Stimulated activated CD4-positive, alpha-beta T cell treated with anti-CD3 and anti-CD28 coated beads, Interleukin-2, amount 100 ng/mL, for 48 hours (primary cell): ENCODE results near the gene LONP1.

Experiments used
- DNase-seq, 2 donors: peaks; one replicate each; pipeline ENCODE4 v3.0.0-alpha.2; 2020

Gene LONP1

DNA sequence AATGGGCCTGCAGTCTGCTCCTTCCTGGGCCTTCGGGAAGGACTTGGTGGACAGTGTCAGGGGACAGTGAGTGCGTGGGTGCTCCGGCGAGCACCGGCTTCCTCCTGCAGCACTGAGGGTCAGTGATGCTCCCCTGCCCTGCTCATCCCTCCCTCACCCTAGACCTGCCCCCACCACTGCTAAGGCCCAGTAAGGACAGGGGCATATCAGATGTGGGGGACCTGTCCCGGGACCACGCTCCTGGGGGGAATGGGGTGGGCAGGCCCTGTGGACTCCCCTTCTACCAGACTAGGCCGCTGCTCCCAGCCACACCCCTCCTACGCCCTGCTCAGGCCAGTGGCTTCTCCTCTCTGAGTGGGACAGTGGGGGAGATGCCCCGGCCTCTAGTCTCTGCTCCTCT, 42.8 kb downstream of the LONP1 start:
- no peak for DNase-seq

DNA sequence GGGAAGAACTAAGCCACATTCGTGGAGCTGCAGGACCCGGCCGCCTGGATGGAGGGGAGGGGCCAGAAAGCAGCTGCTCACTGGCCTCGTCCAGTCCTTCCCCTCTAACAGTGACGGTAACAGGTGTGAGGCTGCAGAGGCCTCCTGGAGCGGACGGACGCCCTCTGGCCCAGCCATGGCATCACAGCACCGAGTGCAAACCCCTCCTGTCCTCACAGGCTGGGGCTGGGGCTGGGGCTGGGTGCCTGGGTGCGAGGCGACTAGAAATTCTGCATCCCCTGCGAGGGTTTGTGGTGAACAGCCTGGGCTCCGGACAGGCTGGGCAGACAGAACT, 43.2 kb downstream of the LONP1 start:
- no peak for DNase-seq

DNA sequence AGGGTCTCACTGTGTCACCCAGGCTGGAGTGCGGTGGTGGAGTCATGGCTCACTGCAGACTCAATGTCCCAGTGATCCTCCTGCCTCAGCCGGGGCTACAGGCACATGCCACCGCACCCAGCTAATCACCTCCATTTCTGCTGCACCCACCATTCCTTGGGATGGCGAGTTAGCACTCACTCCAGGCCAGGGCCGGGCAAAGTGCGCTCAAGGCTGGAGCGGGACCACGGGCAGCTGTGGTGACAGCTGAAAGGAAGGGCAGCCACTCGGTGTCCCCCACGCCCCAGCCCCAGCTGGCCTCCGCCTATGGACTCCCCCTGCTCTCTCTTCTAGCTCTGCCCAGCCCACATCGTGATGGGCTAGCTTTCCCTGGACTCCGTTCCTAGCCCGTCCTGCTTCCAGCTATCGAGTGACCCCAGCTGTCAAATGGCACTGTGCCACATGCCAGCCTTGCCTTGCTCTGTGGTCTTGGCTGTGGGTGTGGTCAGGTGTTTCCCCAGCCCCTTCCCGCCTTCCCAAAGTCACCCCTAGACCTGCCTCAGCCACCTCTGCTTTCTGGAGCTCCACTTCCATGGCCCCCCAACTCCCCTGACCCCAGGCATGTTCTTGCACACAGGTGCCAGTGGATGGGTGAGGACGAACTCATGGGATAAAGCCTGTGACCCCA, 43.7 kb downstream of the LONP1 start:
- DNase-seq: no peak

GRCh38 chr19:5674714-5675113, 45.2 kb downstream of the LONP1 start:
- no peak for DNase-seq

DNA sequence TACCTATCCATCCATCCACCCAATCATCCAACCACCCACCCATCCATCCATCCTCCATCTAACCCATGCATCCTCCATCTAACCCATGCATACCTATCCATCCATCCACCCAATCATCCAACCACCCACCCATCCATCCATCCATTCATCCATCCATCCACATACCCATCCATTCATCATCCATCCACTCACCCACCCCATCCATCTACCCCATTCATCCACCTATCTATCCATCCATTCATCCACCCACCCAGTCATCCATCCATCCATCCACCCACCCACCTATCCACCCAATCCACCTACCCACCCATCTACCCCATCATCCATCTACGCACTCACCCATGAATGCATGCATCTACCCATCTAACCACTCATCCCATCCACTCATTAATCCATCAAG, 46.2 kb downstream of the LONP1 start:
- no peak for DNase-seq

- DNase-seq: no peak
Observed at GRCh38 chr19:5672708-5673459, 47.1 kb downstream of the LONP1 start.

DNA sequence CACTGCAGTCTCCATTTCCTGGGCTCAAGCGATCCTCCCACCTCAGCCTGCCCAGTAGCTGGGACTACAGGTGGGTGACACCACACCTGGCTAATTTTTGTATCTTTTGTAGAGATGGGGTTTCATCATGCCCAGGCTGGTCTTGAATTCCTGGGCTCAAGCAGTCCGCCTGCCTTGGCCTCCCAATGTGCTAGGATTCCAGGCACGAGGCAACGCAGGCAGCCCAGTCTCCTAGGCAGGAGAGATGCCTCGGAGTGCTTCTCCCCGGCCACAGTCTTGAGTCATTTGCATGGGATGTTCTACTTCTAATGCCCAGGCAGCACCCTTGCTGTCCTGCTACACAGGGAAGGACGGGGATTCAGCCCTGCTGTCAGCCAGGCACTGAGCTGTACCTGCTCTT, 48.3 kb downstream of the LONP1 start:
- no peak for DNase-seq

GRCh38 chr19:5669212-5669611, 50.7 kb downstream of the LONP1 start:
- no peak for DNase-seq

- no peak for DNase-seq
Observed at GRCh38 chr19:5667751-5668271, 52.1 kb downstream of the LONP1 start.

DNA sequence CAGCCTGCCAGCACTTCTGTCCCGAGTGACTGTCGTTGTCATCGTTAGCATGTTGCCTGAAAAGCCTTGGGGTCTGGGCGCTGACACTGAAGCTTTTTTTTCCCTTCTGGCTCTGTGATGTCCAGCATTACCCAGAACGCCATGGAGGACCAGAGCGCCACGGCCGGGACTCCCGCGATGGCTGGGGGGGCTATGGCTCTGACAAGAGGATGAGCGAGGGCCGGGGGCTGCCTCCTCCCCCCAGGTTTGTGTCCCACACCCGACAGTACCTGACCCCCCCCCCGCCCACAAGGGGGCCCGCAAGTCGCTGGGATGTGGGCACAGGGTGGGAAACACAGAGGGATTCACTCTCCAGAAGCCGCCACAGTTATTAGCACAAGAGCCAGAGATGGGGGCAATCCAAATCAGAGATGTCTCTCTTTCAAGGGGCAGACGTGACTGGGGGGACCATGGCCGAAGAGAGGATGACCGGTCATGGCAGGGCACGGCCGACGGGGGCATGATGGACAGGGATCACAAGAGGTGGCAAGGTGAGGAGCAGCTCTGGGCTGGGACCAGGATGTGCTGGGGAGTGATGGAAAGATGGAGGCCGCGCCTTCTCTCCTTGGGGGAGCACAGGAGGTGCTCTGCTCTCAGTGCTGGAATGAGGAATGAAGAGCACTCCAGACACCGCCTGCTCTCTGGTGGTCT, 52.9 kb downstream of the LONP1 start:
- DNase-seq: no peak

- DNase-seq: no peak
Observed at GRCh38 chr19:5665781-5666513, 54.0 kb downstream of the LONP1 start.

GRCh38 chr19:5664515-5664914, 55.4 kb downstream of the LONP1 start:
- no peak for DNase-seq

DNA sequence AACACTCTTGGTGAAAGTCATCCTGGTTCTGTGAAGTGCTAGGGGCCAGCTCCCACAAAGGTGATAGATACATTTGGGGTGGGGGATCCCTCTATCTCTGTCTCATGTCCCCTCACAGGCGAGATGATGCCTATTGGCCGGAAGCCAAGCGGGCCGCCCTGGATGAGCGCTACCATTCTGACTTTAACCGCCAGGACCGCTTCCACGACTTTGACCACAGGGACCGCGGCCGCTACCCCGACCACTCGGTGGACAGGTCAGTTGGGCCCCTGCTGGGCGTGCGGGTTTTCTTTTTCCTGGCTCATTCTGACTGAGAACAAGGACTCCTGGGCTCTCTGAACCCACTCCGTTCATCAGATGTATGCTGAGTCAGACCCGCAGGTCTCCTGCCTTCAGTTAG, 56.0 kb downstream of the LONP1 start:
- no peak for DNase-seq

GRCh38 chr19:5661483-5661882, 58.5 kb downstream of the LONP1 start:
- no peak for DNase-seq

DNA sequence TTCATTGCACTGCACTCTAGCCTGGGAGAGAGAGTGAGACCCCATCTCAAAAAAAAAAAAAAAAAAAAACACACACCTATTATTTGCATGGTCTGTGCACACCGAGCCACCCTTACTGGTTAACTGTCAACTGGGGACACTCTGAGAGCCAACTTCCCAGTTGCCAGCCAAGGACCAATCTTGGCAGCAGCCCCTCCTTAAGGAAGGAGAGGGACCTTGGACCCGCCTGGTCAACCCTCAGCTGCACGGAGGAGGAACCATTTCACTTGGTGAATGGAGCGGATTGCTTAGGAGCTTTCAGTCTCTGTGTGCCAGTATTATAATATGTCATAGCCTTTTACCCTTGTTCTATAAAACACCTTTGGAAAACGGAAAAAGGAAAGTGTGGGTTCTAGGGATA, 64.5 kb downstream of the LONP1 start:
- DNase-seq: no peak

- no peak for DNase-seq
Observed at GRCh38 chr19:5654931-5655330, 65.0 kb downstream of the LONP1 start.

GRCh38 chr19:5652261-5652660, 67.7 kb downstream of the LONP1 start:
- DNase-seq: no peak

DNA sequence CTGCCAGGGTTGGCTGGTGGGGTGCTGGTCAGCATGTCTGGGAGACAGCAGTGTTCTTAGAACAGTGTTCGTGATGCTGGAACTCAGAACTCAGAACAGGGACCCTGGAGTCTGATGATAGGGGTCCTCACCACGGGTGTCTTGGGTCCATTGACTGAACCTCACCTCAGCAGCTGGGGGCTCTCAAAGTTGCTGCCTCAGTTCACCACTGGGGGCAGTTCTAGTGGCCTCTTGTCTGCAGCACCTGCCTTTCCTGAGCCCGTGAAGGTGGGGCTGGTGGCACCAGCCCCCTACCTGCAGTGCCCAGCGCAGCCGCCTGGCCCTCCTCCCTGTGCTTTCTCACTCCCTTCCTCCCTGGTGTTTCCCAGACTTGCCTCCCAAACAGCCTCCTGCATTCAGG, 68.6 kb downstream of the LONP1 start:
- no peak for DNase-seq

DNA sequence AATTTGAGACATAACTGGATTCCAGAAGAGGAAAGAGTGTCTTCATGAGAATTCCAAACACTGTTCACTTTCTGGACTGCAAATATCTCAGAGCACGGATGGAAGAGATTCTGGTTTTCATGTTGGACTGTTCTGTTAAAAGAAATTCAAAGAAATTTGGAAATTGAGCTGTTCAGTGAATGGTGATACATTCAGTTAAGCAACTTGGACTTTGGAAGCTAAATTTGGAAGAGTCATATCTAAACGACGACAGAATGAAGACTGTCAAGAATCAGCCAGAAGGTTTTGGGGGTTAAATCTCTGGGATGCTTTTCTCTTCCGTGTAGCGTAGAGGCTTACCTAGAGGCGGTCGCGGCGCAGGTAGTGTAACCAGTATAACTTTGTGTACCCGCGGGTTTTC, 71.5 kb downstream of the LONP1 start:
- DNase-seq: no peak

- DNase-seq: no peak
Observed at GRCh38 chr19:5646703-5647102, 73.2 kb downstream of the LONP1 start.

DNA sequence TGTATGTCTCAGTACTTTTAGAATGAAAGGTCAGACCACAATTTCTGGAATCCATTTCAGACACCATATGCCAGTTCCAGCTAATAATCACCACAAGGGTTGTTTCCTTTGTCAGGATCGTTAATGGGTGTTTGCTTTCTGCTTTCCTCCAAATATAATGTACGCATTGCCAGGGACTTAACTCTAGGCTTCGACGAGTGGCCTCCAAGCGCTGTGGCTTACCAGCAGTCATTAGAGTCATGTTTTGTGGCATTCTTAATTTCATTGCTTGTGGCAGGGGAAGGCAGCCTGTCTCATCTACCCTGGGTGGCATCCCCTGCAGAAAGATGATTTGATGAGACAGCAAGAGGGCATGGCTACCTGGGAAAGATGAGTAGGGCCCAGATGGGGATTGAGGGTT, 74.5 kb downstream of the LONP1 start:
- no peak for DNase-seq

DNA sequence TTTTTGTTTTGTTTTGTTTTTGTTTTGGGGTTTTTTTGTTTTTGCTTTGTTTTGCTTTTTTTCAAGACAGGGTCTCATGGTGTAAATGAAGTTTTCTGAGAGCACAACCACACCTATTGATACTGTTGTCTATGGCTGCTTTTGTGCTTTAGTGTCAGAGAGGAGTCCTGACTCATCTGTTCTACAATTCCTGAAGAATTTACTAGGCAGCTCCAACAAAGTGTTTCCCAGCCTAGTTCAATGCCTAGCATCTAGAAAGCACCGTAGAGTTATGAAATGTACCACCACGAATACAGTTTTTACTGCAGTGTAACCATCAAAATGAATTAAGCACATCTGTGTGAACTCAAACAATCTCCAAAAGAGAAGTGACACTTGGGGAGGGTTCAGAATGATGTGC, 75.9 kb downstream of the LONP1 start:
- DNase-seq: no peak

DNA sequence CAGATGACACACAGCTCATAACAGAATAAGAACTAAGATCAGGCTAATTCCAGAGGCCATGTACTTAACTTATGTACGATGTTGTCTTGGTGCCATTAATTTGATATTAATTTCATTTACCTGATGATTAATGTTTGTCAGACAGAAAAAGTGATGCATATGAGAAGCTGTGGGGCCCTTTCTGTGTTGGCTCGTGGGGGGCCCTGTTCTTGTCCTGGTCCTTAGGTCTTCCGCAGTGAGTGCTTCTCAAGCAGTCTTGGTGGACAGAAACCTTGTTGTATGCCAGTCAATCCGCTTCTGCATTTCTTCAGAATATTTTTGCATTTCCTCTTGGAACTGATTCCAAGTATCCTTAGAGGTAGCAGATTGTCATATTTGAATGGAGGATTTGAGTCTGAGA, 76.9 kb downstream of the LONP1 start:
- DNase-seq: no peak
